ENCODE measurements around the gene HOXA11. TPM values are rescaled to one million over a fixed set of nuclear protein-coding genes. Genes with fewer than 3 reads are reported as not detected.

The HOXA11 gene
- total RNA-seq, 2 experiments from 2014 or later, result 0.13 to 0.18 TPM

DNA sequence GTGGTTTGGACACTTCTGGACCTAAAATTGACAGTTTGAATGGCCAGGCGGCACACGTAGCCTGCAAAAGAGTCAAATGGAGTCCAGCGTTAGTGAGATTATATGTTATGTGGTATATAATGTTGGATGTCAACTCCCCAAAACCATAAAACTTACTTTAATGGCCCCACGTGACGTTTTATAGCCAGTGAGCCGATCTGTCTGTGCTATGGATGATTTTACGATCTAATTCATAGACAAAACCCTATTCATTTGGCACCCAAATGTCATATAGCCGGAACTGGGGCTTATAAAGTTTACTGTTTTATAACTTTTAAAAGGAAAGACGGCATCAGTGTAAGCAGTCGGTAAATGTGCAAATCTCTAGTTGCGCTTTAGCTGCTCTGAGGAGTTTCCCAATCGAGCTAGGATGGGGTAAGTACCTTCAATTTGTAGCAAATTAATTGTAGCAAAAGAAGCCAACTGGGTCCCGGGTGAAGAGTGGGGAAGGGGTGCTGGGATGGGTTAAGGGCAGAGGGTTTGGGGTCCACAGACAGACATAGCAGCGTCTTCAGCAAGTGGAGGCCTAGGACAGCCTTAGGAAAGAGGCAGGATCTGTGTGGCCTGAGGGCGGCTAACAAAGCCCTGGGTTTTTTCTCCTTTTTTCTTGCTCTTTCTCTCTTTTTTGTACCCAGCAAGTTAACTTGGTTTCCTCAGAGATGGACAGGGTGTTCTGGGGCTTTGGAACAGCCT lies 44.7 kb downstream of the HOXA11 start:
- H3K27me3 Mint-ChIP-seq, result peaks cover 29% of the 10 kb centered on the region
- H3K4me3 Mint-ChIP-seq, result no peak overlapping the region
- CTCF ChIA-PET, result interaction anchor here (1.7 kb wide), 1 partner anchor 10 kb away, joined by 6 read pairs; no protein-coding TSS in a partner anchor
- intact Hi-C loops (cut with micrococcal nuclease), result no loop called here
- no peak for DNase-seq
- no peak overlapping the region for H3K27ac Mint-ChIP-seq
- no peaks in the 10 kb centered on the region for H3K36me3 Mint-ChIP-seq (ENCODE audit: low read depth)
- TF ChIP-seq, protein P1, sequence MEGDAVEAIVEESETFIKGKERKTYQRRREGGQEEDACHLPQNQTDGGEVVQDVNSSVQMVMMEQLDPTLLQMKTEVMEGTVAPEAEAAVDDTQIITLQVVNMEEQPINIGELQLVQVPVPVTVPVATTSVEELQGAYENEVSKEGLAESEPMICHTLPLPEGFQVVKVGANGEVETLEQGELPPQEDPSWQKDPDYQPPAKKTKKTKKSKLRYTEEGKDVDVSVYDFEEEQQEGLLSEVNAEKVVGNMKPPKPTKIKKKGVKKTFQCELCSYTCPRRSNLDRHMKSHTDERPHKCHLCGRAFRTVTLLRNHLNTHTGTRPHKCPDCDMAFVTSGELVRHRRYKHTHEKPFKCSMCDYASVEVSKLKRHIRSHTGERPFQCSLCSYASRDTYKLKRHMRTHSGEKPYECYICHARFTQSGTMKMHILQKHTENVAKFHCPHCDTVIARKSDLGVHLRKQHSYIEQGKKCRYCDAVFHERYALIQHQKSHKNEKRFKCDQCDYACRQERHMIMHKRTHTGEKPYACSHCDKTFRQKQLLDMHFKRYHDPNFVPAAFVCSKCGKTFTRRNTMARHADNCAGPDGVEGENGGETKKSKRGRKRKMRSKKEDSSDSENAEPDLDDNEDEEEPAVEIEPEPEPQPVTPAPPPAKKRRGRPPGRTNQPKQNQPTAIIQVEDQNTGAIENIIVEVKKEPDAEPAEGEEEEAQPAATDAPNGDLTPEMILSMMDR (IDR thresholded peaks at IDR 0.05), result no peak
- POLR2A ChIA-PET, result no interaction called here
- ATAC-seq, result no peak
- H3K9me3 Mint-ChIP-seq, result no peaks in the 10 kb centered on the region
- peaks cover 5% of the 10 kb centered on the region for H3K4me1 Mint-ChIP-seq (ENCODE audit: low read depth)

- H3K36me3 Mint-ChIP-seq (ENCODE audit: low read depth), result no peaks in the 10 kb centered on the region
- DNase-seq, result no peak
- CTCF ChIA-PET, result no interaction called here
- POLR2A ChIA-PET, result no interaction called here
- H3K4me1 Mint-ChIP-seq (ENCODE audit: low read depth), result peaks cover 11% of the 10 kb centered on the region
- TF ChIP-seq, protein P1 (IDR thresholded peaks at IDR 0.05), result no peak
- intact Hi-C loops (cut with micrococcal nuclease), result no loop called here
- H3K9me3 Mint-ChIP-seq, result no peaks in the 10 kb centered on the region
- no peak overlapping the region for H3K27ac Mint-ChIP-seq
- no peak for ATAC-seq
- H3K27me3 Mint-ChIP-seq, result peaks cover 26% of the 10 kb centered on the region
- no peak overlapping the region for H3K4me3 Mint-ChIP-seq
These were observed 45.5 kb downstream of the HOXA11 start for GRCh38 chr7:27139334-27140125.

GRCh38 chr7:27138985-27139333 lies 46.1 kb downstream of the HOXA11 start:
- Mint-ChIP-seq H3K4me3 (no peak overlapping the region), H3K9me3 (no peaks in the 10 kb centered on the region), H3K36me3 (ENCODE audit: low read depth) (no peaks in the 10 kb centered on the region), H3K27me3 (peaks cover 27% of the 10 kb centered on the region), H3K4me1 (ENCODE audit: low read depth) (peaks cover 17% of the 10 kb centered on the region), H3K27ac (no peak overlapping the region)
- CTCF ChIA-PET, result no interaction called here
- TF ChIP-seq, protein P1 (IDR thresholded peaks at IDR 0.05), result no peak
- POLR2A ChIA-PET, result no interaction called here
- intact Hi-C loops (cut with micrococcal nuclease), result no loop called here
- ATAC-seq, result no peak
- no peak for DNase-seq

DNA sequence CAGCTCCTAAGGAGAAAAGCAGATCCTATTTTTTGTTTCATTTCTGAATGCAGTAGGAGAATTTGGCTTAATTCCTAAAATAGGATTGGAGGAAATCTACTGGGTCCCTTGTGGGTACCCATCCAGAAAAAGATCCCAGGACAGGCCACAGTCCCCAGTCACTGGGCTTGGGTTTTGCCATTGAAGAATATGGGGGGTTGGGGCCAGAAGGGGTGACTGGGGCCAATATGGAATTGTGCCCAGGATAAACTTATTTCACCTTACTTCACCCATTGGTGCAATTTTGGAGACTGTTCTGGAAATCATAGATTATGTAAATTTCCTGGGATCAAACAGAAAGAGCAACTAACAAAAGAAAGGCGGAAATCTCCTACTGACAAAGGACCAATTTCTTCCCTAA lies 46.6 kb downstream of the HOXA11 start:
- H3K4me1 Mint-ChIP-seq (ENCODE audit: low read depth), result peaks cover 19% of the 10 kb centered on the region
- no peaks in the 10 kb centered on the region for H3K9me3 Mint-ChIP-seq
- intact Hi-C loops (cut with micrococcal nuclease), result no loop called here
- H3K27ac Mint-ChIP-seq, result no peak overlapping the region
- ChIA-PET POLR2A (no interaction called here), CTCF (no interaction called here)
- TF ChIP-seq, protein P1 (IDR thresholded peaks at IDR 0.05), result no peak
- H3K27me3 Mint-ChIP-seq, result peaks cover 27% of the 10 kb centered on the region
- H3K36me3 Mint-ChIP-seq (ENCODE audit: low read depth), result no peaks in the 10 kb centered on the region
- DNase-seq, result no peak
- H3K4me3 Mint-ChIP-seq, result no peak overlapping the region
- no peak for ATAC-seq

DNA sequence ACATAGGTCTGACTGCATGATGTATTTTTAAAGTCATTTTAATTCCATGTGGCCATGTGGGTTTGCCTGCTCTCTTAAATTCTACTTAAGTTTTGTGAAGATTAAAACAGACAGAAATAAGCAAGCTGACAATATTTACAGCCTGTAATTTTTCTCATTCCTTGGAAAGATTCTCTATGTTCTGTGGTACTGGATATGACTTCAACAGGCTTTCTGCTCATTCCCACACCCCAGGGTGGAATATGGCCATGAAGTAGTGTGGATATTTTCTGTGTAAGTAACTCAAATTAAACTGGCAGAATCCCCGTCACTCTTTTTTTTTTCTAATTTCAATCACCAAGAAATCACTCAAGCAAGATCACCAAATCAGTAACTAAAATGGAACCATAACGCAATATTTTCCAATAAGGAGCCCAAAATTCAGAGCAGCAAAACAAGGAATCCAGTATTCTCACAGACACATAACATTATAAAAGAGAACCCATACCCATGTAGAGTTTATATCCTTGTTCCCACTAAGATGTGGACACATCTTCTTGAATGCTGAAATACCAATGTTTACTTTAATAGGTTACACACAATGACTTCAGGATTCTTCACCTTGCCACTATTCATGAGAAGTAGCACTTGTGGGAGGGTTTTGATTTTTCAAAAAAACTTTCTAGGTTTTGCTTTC lies 47.3 kb downstream of the HOXA11 start:
- ATAC-seq, result no peak
- Mint-ChIP-seq H3K4me1 (ENCODE audit: low read depth) (peaks cover 19% of the 10 kb centered on the region), H3K4me3 (no peak overlapping the region), H3K27ac (no peak overlapping the region), H3K27me3 (peaks cover 32% of the 10 kb centered on the region), H3K36me3 (ENCODE audit: low read depth) (no peaks in the 10 kb centered on the region), H3K9me3 (no peaks in the 10 kb centered on the region)
- CTCF ChIA-PET, result no interaction called here
- POLR2A ChIA-PET, result no interaction called here
- TF ChIP-seq, protein P1 (IDR thresholded peaks at IDR 0.05), result no peak
- DNase-seq, result no peak
- intact Hi-C loops (cut with micrococcal nuclease), result no loop called here

All from activated CD8-positive, alpha-beta T cell treated with anti-CD3 and anti-CD28 coated beads for 36 hours (primary cell).